Calu3 (cell line): ENCODE results near the gene SYNE2. TPM values are rescaled to one million over a fixed set of nuclear protein-coding genes. Genes with fewer than 3 reads are reported as not detected.

ENCODE experiments used
- BruUV-seq: library from RNA; stranded (reverse); fragments of 400-500 nt; replicated peaks from 2 replicates; lab custom pipeline; 2021; lab: Mats Ljungman, UMichigan
- CTCF ChIA-PET: fragments of 300-600 bp; sonication (Branson Sonifier 250); formaldehyde crosslinking; loops from one replicate; lab custom pipeline; 2022; ENCODE audit warnings: antibody characterized with exemption; lab: Charles Lee
- DNase-seq: peaks from one replicate; pipeline ENCODE4 v3.0.0; 2022
- H3K27ac Mint-ChIP-seq: one replicate; pipeline ENCODE4 v1.8.0; 2022; ENCODE audit warnings: mixed read lengths; ENCODE audit not compliant: unreplicated experiment
- H3K27me3 Mint-ChIP-seq: one replicate; pipeline ENCODE4 v1.8.0; 2022; ENCODE audit warnings: mixed read lengths; ENCODE audit not compliant: unreplicated experiment
- H3K36me3 Mint-ChIP-seq: one replicate; pipeline ENCODE4 v1.8.0; 2022; ENCODE audit warnings: mild to moderate bottlenecking, moderate library complexity, mixed read lengths; ENCODE audit not compliant: insufficient read depth, unreplicated experiment
- H3K4me1 Mint-ChIP-seq: one replicate; pipeline ENCODE4 v1.8.0; 2022; ENCODE audit warnings: mild to moderate bottlenecking, low read depth, mixed read lengths; ENCODE audit not compliant: unreplicated experiment
- H3K4me3 Mint-ChIP-seq: one replicate; pipeline ENCODE4 v1.8.0; 2022; ENCODE audit warnings: mild to moderate bottlenecking, low read depth, moderate library complexity, mixed read lengths; ENCODE audit not compliant: unreplicated experiment
- H3K9me3 Mint-ChIP-seq: one replicate; pipeline ENCODE4 v1.8.0; 2022; ENCODE audit warnings: low read depth, mixed read lengths; ENCODE audit not compliant: unreplicated experiment
- CTCF ChIP-seq: fragments of 200-600 bp; IDR thresholded peaks from one replicate; pipeline ENCODE4 v1.8.0; 2022; ENCODE audit warnings: antibody characterized with exemption; ENCODE audit not compliant: unreplicated experiment
- intact Hi-C: fragments of 100-400 bp; cut with micrococcal nuclease; formaldehyde crosslinking; loops from one replicate; pipeline ENCODE4 v1.10.0; 2022; ENCODE audit not compliant: unreplicated experiment
- total RNA-seq: library from RNA; stranded (reverse); gene quantifications from 2 replicates; pipeline ENCODE4 v1.2.3, GENCODE V29; 2022

Gene SYNE2
- total RNA-seq, 1 experiment from 2014 or later = 171 TPM

- no peak for TF ChIP-seq CTCF
- Mint-ChIP-seq H3K36me3 (peaks cover 31% of the 10 kb centered on the region), H3K4me3 (no peak overlapping the region), H3K4me1 (peaks cover 20% of the 10 kb centered on the region), H3K9me3 (no peaks in the 10 kb centered on the region), H3K27me3 (no peaks in the 10 kb centered on the region), H3K27ac (no peak overlapping the region)
- intact Hi-C loops = loop anchor here (5.0 kb wide), 2 partner anchors 51 to 241 kb away; no protein-coding TSS in a partner anchor
- no peak for DNase-seq
- CTCF ChIA-PET = no interaction called here
- no TSS peak for BruUV-seq
Measured at GRCh38 chr14:64061115-64061514, 208.3 kb downstream of the SYNE2 start.

GRCh38 chr14:64061706-64062105 lies 208.9 kb downstream of the SYNE2 start:
- H3K4me1 Mint-ChIP-seq = peaks cover 20% of the 10 kb centered on the region
- no peak for TF ChIP-seq CTCF
- CTCF ChIA-PET = no interaction called here
- no peak overlapping the region for H3K4me3 Mint-ChIP-seq
- no peak overlapping the region for H3K27ac Mint-ChIP-seq
- intact Hi-C loops = loop anchor here (5.0 kb wide), 2 partner anchors 51 to 241 kb away; no protein-coding TSS in a partner anchor
- H3K27me3 Mint-ChIP-seq = no peaks in the 10 kb centered on the region
- H3K9me3 Mint-ChIP-seq = no peaks in the 10 kb centered on the region
- DNase-seq = no peak
- no TSS peak for BruUV-seq
- peaks cover 28% of the 10 kb centered on the region for H3K36me3 Mint-ChIP-seq

DNA sequence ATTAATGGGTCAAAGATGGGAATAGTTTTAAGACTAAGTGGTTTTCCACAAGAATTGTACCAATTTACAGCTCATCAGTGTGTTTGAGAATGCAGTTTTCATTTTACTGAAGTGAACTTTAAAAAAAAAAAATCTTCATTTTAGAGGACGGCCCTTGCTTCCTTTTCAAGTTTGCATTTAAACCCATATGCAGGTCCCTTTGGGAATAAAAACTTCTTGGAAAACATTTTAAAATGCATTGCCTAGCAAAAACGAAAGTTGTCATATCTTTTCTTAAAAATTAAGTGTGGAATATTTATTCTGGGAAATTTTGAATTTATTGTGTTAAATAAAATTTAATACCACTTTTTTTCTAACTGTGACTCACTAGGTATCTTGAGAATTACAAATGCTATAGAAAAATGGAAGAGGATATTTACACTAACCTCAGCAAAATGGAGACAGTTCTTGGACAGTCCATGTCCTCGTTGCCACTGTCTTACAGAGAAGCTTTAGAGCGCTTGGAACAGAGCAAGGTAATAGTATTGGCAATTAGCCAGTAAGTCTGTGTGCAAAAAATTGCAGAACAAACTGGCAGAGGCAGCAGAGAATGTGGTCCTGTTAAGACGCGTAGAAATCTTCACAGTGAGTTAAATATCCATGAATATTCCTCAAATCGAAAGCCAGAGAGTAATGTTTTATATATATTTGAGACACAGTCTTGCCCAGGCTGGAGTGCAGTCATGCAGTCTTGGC lies 209.7 kb downstream of the SYNE2 start:
- Mint-ChIP-seq H3K36me3 (peaks cover 23% of the 10 kb centered on the region), H3K4me3 (no peak overlapping the region), H3K4me1 (peaks cover 20% of the 10 kb centered on the region), H3K27me3 (no peaks in the 10 kb centered on the region), H3K9me3 (no peaks in the 10 kb centered on the region), H3K27ac (no peak overlapping the region)
- intact Hi-C loops = loop anchor here (5.0 kb wide), 2 partner anchors 50 to 240 kb away; no protein-coding TSS in a partner anchor
- DNase-seq = no peak
- no TSS peak for BruUV-seq
- no peak for TF ChIP-seq CTCF
- CTCF ChIA-PET = no interaction called here

- no peaks in the 10 kb centered on the region for H3K9me3 Mint-ChIP-seq
- peaks cover 7% of the 10 kb centered on the region for H3K36me3 Mint-ChIP-seq
- no peak for TF ChIP-seq CTCF
- intact Hi-C loops = loop anchor here (5.0 kb wide), 2 partner anchors 48 to 238 kb away; no protein-coding TSS in a partner anchor
- no peak overlapping the region for H3K27ac Mint-ChIP-seq
- no peak for DNase-seq
- H3K4me3 Mint-ChIP-seq = no peak overlapping the region
- H3K27me3 Mint-ChIP-seq = no peaks in the 10 kb centered on the region
- CTCF ChIA-PET = interaction anchor here (0.7 kb wide), 1 partner anchor 70 kb away, joined by 3 read pairs; no protein-coding TSS in a partner anchor
- H3K4me1 Mint-ChIP-seq = peaks cover 26% of the 10 kb centered on the region
- BruUV-seq = no TSS peak
Measured at GRCh38 chr14:64064447-64064846, 211.6 kb downstream of the SYNE2 start.
